ENCODE data around the gene CIDEA.

CIDEA gene

GRCh38 chr18:12324991-12325725, 71.0 kb downstream of the CIDEA start:
- DNase-seq: no peak

- DNase-seq: no peak
These were observed 71.6 kb downstream of the CIDEA start for GRCh38 chr18:12325726-12326245.

- DNase-seq: no peak
These were observed 72.7 kb downstream of the CIDEA start for GRCh38 chr18:12326711-12327460.

Data from stimulated activated naive CD4-positive, alpha-beta T cell treated with Interleukin-2 at 50 U/mL for 16 hours (primary cell).